GM12864 (cell line): Measurements from ENCODE around the gene GPR146.

Experiments
- DNase-seq: peaks from one replicate; pipeline ENCODE4 v3.0.0-alpha.2; 2011; ENCODE audit warnings: low read depth
- H3K4me3 ChIP-seq: 2 replicates; pipeline ENCODE4 v1.5.1; 2011; ENCODE audit warnings: mild to moderate bottlenecking, low read depth, low read length, control low read depth
- CTCF ChIP-seq: IDR thresholded peaks from 2 replicates; pipeline ENCODE4 v1.5.1; 2011; ENCODE audit warnings: low read depth, mild to moderate bottlenecking, moderate library complexity, low read length, control low read depth, inconsistent platforms; ENCODE audit errors: missing control alignments

GPR146 gene

GRCh38 chr7:1013581-1013980 is 30.8 kb upstream of the GPR146 start:
- no peak overlapping the region for H3K4me3 ChIP-seq
- no peak for DNase-seq
- no peak for TF ChIP-seq CTCF

- DNase-seq = no peak
- H3K4me3 ChIP-seq = no peak overlapping the region
- TF ChIP-seq CTCF = no peak
Observed at GRCh38 chr7:1014681-1015080, 29.7 kb upstream of the GPR146 start.

GRCh38 chr7:1015196-1016121 is 28.9 kb upstream of the GPR146 start:
- no peak overlapping the region for H3K4me3 ChIP-seq
- TF ChIP-seq CTCF = no peak
- DNase-seq = no peak

GRCh38 chr7:1016577-1017531 is 27.5 kb upstream of the GPR146 start:
- TF ChIP-seq CTCF = no peak
- DNase-seq = no peak
- no peak overlapping the region for H3K4me3 ChIP-seq

- TF ChIP-seq CTCF = no peak
- DNase-seq = no peak
- no peak overlapping the region for H3K4me3 ChIP-seq
Observed at GRCh38 chr7:1017586-1018333, 26.6 kb upstream of the GPR146 start.

- DNase-seq = no peak
- no peak for TF ChIP-seq CTCF
- H3K4me3 ChIP-seq = no peak overlapping the region
Observed at GRCh38 chr7:1018334-1018695, 26.0 kb upstream of the GPR146 start.
